GM12878 (cell line): Measurements from ENCODE around the gene EPB41L2.

Experiments
- ATF2 ChIP-seq: IDR thresholded peaks from 2 replicates; pipeline ENCODE4 v1.6.1; 2012; ENCODE audit warnings: low read length, inconsistent platforms
- CTCF ChIP-seq, 3 experiments: IDR thresholded peaks in 2 of 3; conservative IDR thresholded peaks in 1 of 3; 2 replicates each; pipeline ENCODE4 v1.5.1; 2011; ENCODE audit warnings: low read depth in 3 of 3, low read length in 3 of 3, mild to moderate bottlenecking in 3 of 3, control low read depth in 2 of 3, moderate library complexity in 2 of 3, inconsistent platforms in 1 of 3, mixed read lengths in 1 of 3; ENCODE audit not compliant: control insufficient read depth in 2 of 3, insufficient read depth in 1 of 3; ENCODE audit errors: extremely low read depth in 1 of 3
- FOXK2 ChIP-seq: fragments of 450-650 bp; IDR thresholded peaks from 2 replicates; pipeline ENCODE4 v1.6.1; 2017; ENCODE audit warnings: mild to moderate bottlenecking, moderate library complexity
- HCFC1 ChIP-seq: fragments of 150-350 bp; IDR thresholded peaks from 2 replicates; pipeline ENCODE4 v1.6.1; 2014; ENCODE audit warnings: low read length
- POLR2A ChIP-seq: IDR thresholded peaks from 2 replicates; pipeline ENCODE4 v1.6.1; 2011; ENCODE audit warnings: low read depth, mild to moderate bottlenecking, low read length

- TF ChIP-seq FOXK2 (no peak), HCFC1 (no peak), CTCF (IDR thresholded peaks at IDR 0.05 in 2 of 3, conservative IDR thresholded peaks at IDR 0.05 in 1 of 3; ENCODE audit: control insufficient read depth in 2 of 3, extremely low read depth in 1 of 3, insufficient read depth in 1 of 3, low read depth in 3 of 3, low read length in 3 of 3) (no peak), POLR2A (no peak), ATF2 (no peak)
Measured at GRCh38 chr6:131048459-131048858, 14.6 kb downstream of the EPB41L2 start.
